Keratinocyte (primary cell): ENCODE results near the gene CCDC88A. TPM values are rescaled to one million over a fixed set of nuclear protein-coding genes. Genes with fewer than 3 reads are reported as not detected.
"Not testable (repeated sequence)": the region's sequence is repeated elsewhere in the genome, so short reads cannot be mapped to it uniquely, and the experiment has no call there.

Experiments used
- DNase-seq: peaks from one replicate; pipeline ENCODE4 v3.0.0-alpha.2; 2011; ENCODE audit warnings: low read depth, missing footprints, low spot score
- FAIRE-seq: peaks from 2 replicates; lab custom pipeline; 2011; peaks lifted over from hg19 to GRCh38; lab: Jason Lieb, UNC
- H2AFZ ChIP-seq: 2 replicates; pipeline ENCODE4 v1.6.0; 2012; ENCODE audit warnings: low read length, control low read depth, inconsistent platforms; ENCODE audit not compliant: control insufficient read depth
- H3K27ac ChIP-seq: 2 replicates; pipeline ENCODE4 v1.5.1; 2011; ENCODE audit warnings: low read length; ENCODE audit not compliant: control insufficient read depth, insufficient read depth
- H3K27me3 ChIP-seq: 3 replicates; pipeline ENCODE4 v1.6.0; 2011; ENCODE audit warnings: low read length; ENCODE audit not compliant: control insufficient read depth, insufficient read depth; ENCODE audit errors: extremely low read depth
- H3K36me3 ChIP-seq, 2 experiments: 2 replicates in 1 of 2; 3 replicates in 1 of 2; pipeline ENCODE4 v1.5.1; 2011; ENCODE audit warnings: low read length in 2 of 2, mild to moderate bottlenecking in 1 of 2; ENCODE audit not compliant: control insufficient read depth in 2 of 2, insufficient read depth in 2 of 2; ENCODE audit errors: extremely low read depth in 1 of 2
- H3K4me1 ChIP-seq: 3 replicates; pipeline ENCODE4 v1.5.1; 2011; ENCODE audit warnings: low read length; ENCODE audit not compliant: control insufficient read depth, insufficient read depth; ENCODE audit errors: extremely low read depth
- H3K4me2 ChIP-seq: 3 replicates; pipeline ENCODE4 v1.6.0; 2011; ENCODE audit warnings: low read depth, low read length; ENCODE audit not compliant: control insufficient read depth, insufficient read depth; ENCODE audit errors: extremely low read depth
- H3K4me3 ChIP-seq, 3 experiments: fragments of 200-600 bp in 1 of 3; sonication (generic) in 1 of 3; 2 replicates in 2 of 3; 3 replicates in 1 of 3; pipeline ENCODE4 v1.5.1; 2011 to 2016; ENCODE audit warnings: low read length in 3 of 3, mild to moderate bottlenecking in 3 of 3, control low read depth in 2 of 3, inconsistent platforms in 1 of 3, low read depth in 1 of 3, mixed read lengths in 1 of 3, mixed run types in 1 of 3, moderate library complexity in 1 of 3; ENCODE audit not compliant: control insufficient read depth in 2 of 3, insufficient read depth in 2 of 3; ENCODE audit errors: extremely low read depth in 1 of 3
- H3K79me2 ChIP-seq: 2 replicates; pipeline ENCODE4 v1.6.0; 2012; ENCODE audit warnings: low read length; ENCODE audit not compliant: control insufficient read depth, insufficient read depth
- H3K9ac ChIP-seq: 3 replicates; pipeline ENCODE4 v1.6.0; 2011; ENCODE audit warnings: low read length; ENCODE audit not compliant: control insufficient read depth, insufficient read depth; ENCODE audit errors: extremely low read depth
- H3K9me1 ChIP-seq: 3 replicates; pipeline ENCODE4 v1.6.0; 2011; ENCODE audit warnings: low read length; ENCODE audit not compliant: control insufficient read depth, insufficient read depth; ENCODE audit errors: extremely low read depth
- H3K9me3 ChIP-seq: 2 replicates; pipeline ENCODE4 v1.5.1; 2012; ENCODE audit warnings: low read depth, low read length; ENCODE audit not compliant: control insufficient read depth
- H4K20me1 ChIP-seq: 3 replicates; pipeline ENCODE4 v1.6.0; 2011; ENCODE audit warnings: low read length; ENCODE audit not compliant: control insufficient read depth, insufficient read depth; ENCODE audit errors: extremely low read depth
- EZH2 ChIP-seq: IDR thresholded peaks from one replicate; pipeline ENCODE4 v1.6.1; 2012; ENCODE audit warnings: inconsistent platforms, mild to moderate bottlenecking, low read length, moderate library complexity
- dilution Hi-C: fragments of 300-500 bp; cut with MboI; formaldehyde crosslinking; loops from one replicate; pipeline ENCODE4 v1.7.0; 2020; ENCODE audit warnings: low sequenced_read_pairs; ENCODE audit not compliant: extremely low pct_ligation_motif_present
- polyA plus RNA-seq, 5 experiments: library from polyadenylated mRNA; depleted of rRNA in 3 of 5; stranded (reverse) in 3 of 5; stranded (forward) in 1 of 5; unstranded in 1 of 5; fragments of >200 nt; gene quantifications; 1 replicate in 1 of 5; 2 replicates in 3 of 5; 3 replicates in 1 of 5; pipeline versions ENCODE4 v1.2.1 to v1.2.3, GENCODE V29; 2011 to 2012; ENCODE audit warnings: missing spikeins in 2 of 5, low read depth in 1 of 5, low replicate concordance in 1 of 5
- TF ChIP-seq, protein P1 (sequence below), 3 experiments: IDR thresholded peaks in 1 of 3; conservative IDR thresholded peaks in 1 of 3; optimal IDR thresholded peaks in 1 of 3; 2 replicates in 2 of 3; 3 replicates in 1 of 3; pipeline versions ENCODE3 to v1.5.1; 2011; ENCODE audit warnings: low read length in 3 of 3, mild to moderate bottlenecking in 3 of 3, moderate library complexity in 2 of 3, control low read depth in 1 of 3, inconsistent platforms in 1 of 3; ENCODE audit not compliant: insufficient read depth in 2 of 3; ENCODE audit errors: extremely low read depth in 1 of 3

Gene CCDC88A
- polyA plus RNA-seq, 1 donor (not counting 4 experiments of a cell fraction or from before 2014, with no cell fraction given), result 21.3 TPM

DNA sequence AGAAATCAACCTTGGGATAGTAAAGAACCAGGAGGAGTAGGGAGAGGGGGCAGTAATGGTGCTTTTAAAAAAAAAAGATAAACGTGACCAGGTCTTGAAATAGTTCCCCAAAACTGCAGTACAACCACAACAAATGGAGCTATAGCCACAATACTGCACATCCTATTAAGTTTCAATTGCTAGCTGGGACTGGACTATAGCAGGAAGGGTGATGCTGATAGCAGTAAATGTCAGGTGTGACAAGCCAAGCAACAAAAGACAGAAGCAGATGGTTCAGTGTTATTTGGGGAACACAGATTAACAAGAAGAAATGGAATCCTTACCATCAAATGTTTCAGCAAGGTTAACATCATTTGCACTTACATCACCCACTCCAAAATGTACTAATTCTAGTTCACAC, 177.0 kb downstream of the CCDC88A start:
- dilution Hi-C loops, result no loop called here
- H3K27ac ChIP-seq, result no peak overlapping the region
- H3K4me3 ChIP-seq, result no peak overlapping the region
- H3K27me3 ChIP-seq, result no peaks in the 10 kb centered on the region
- FAIRE-seq (no peak), DNase-seq (no peak)
- peaks cover 9 to 13% of the 10 kb centered on the region in 2 experiments for H3K36me3 ChIP-seq
- H4K20me1 ChIP-seq, result no peaks in the 10 kb centered on the region
- no peaks in the 10 kb centered on the region for H3K4me1 ChIP-seq
- H3K9me3 ChIP-seq, result no peaks in the 10 kb centered on the region
- no peak overlapping the region for H2AFZ ChIP-seq
- H3K9ac ChIP-seq, result no peak overlapping the region
- no peak overlapping the region for H3K4me2 ChIP-seq
- no peaks in the 10 kb centered on the region for H3K79me2 ChIP-seq
- H3K9me1 ChIP-seq, result no peaks in the 10 kb centered on the region
- no peak for TF ChIP-seq EZH2
- TF ChIP-seq, protein P1, sequence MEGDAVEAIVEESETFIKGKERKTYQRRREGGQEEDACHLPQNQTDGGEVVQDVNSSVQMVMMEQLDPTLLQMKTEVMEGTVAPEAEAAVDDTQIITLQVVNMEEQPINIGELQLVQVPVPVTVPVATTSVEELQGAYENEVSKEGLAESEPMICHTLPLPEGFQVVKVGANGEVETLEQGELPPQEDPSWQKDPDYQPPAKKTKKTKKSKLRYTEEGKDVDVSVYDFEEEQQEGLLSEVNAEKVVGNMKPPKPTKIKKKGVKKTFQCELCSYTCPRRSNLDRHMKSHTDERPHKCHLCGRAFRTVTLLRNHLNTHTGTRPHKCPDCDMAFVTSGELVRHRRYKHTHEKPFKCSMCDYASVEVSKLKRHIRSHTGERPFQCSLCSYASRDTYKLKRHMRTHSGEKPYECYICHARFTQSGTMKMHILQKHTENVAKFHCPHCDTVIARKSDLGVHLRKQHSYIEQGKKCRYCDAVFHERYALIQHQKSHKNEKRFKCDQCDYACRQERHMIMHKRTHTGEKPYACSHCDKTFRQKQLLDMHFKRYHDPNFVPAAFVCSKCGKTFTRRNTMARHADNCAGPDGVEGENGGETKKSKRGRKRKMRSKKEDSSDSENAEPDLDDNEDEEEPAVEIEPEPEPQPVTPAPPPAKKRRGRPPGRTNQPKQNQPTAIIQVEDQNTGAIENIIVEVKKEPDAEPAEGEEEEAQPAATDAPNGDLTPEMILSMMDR (optimal IDR thresholded peaks at IDR 0.05 in 1 of 3, IDR thresholded peaks at IDR 0.05 in 1 of 3, conservative IDR thresholded peaks at IDR 0.05 in 1 of 3; ENCODE audit: extremely low read depth in 1 of 3, insufficient read depth in 2 of 3, low read length in 3 of 3), result no peak

DNA sequence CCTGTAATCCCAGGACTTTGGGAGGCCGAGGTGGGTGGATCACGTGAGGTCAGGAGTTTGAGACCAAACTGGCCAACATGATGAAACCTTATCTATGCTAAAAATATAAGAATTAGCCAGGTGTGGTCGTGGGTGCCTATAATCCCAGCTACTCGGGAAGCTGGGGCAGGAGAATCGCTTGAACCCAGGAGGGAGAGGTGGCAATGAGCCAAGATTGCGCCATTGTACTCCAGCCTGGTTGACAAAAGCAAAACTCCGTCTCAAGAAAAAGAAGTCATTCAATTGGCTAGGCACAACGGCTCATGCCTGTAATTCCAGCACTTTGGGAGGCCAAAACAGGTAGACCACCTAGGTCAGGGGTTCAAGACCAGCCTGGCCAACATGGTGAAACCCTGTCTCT, 178.1 kb downstream of the CCDC88A start:
- H2AFZ ChIP-seq, FAIRE-seq, dilution Hi-C loops: not testable (repeated sequence)

DNA sequence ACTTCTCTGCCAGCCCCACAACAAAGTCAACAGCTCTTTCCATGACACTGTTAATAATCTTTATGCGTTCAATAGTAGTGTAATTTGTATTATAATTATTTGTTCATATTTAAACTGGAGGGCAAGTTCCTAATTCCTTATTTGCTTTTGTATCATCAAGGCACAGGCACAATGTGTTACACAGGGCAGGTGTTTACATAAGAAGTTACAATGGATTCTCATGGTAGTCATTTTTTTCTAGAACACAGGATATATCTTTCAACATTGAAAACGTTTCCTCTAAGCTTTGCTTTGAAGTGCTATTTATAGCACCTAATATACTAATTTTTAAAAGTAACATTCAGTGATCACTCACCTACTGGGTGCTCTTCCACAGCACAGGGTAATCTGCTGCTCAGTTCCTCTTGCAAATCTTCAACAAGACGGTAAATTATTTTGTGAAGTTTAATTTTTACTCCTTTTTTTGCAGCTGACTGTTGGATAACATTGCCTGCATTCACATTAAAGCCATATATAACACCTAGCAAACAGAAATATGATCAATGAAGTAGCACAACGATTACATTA, 179.9 kb downstream of the CCDC88A start:
- H3K9me3 ChIP-seq, result no peaks in the 10 kb centered on the region
- H3K27ac ChIP-seq, result no peak overlapping the region
- no peak for FAIRE-seq
- dilution Hi-C loops, result no loop called here
- peaks cover 11 to 26% of the 10 kb centered on the region in 2 experiments for H3K36me3 ChIP-seq
- no peak overlapping the region for H2AFZ ChIP-seq
- H3K4me2 ChIP-seq, result no peak overlapping the region
- no peaks in the 10 kb centered on the region for H3K9me1 ChIP-seq
- peaks cover 4% of the 10 kb centered on the region for H3K79me2 ChIP-seq
- no peaks in the 10 kb centered on the region for H4K20me1 ChIP-seq
- TF ChIP-seq, protein P1 (optimal IDR thresholded peaks at IDR 0.05 in 1 of 3, IDR thresholded peaks at IDR 0.05 in 1 of 3, conservative IDR thresholded peaks at IDR 0.05 in 1 of 3; ENCODE audit: extremely low read depth in 1 of 3, insufficient read depth in 2 of 3, low read length in 3 of 3), result no peak
- no peak for TF ChIP-seq EZH2
- no peak for DNase-seq
- H3K4me3 ChIP-seq, result no peak overlapping the region
- no peak overlapping the region for H3K9ac ChIP-seq
- peaks cover 1% of the 10 kb centered on the region for H3K4me1 ChIP-seq
- H3K27me3 ChIP-seq, result no peaks in the 10 kb centered on the region

More for the DNA sequence above, 178.1 kb downstream of the CCDC88A start:
- not testable (repeated sequence) for H3K27ac ChIP-seq, DNase-seq, H3K4me3 ChIP-seq, H3K9ac ChIP-seq, H3K4me2 ChIP-seq, H3K27me3 ChIP-seq, H3K9me1 ChIP-seq, H4K20me1 ChIP-seq, H3K79me2 ChIP-seq, H3K9me3 ChIP-seq, H3K4me1 ChIP-seq
- peaks cover 7 to 13% of the 10 kb centered on the region in 2 experiments for H3K36me3 ChIP-seq
